SK-N-MC (cell line): ENCODE data around the gene MCL1.

Experiments
- DNase-seq: peaks from one replicate; pipeline ENCODE4 v3.0.0-alpha.2; 2011; ENCODE audit warnings: low read depth, low spot score
- H3K27ac ChIP-seq: fragments of 200-600 bp; sonication (generic); 2 replicates; pipeline ENCODE4 v1.5.1; 2016; ENCODE audit warnings: mixed run types
- H3K36me3 ChIP-seq: fragments of 200-600 bp; sonication (generic); 2 replicates; pipeline ENCODE4 v1.6.1; 2017; ENCODE audit warnings: antibody characterized with exemption, low read length, mixed read lengths; ENCODE audit not compliant: insufficient read depth
- H3K4me3 ChIP-seq: fragments of 200-600 bp; sonication (generic); 2 replicates; pipeline ENCODE4 v1.5.1; 2016
- H3K9ac ChIP-seq: fragments of 200-600 bp; sonication (generic); 2 replicates; pipeline ENCODE4 v1.8.0; 2017; ENCODE audit warnings: mixed run types, mixed read lengths; ENCODE audit not compliant: insufficient read length
- H3K9me3 ChIP-seq: fragments of 200-600 bp; sonication (generic); 2 replicates; pipeline ENCODE4 v1.6.1; 2017; ENCODE audit warnings: low read depth, mild to moderate bottlenecking, antibody characterized with exemption, low read length, moderate library complexity, mixed read lengths
- EZH2 ChIP-seq: fragments of 200-600 bp; sonication (generic); IDR thresholded peaks from one replicate; pipeline ENCODE4 v1.6.1; 2017; ENCODE audit warnings: antibody characterized with exemption
- FOXP2 ChIP-seq: optimal IDR thresholded peaks from 2 replicates; pipeline ENCODE3; 2011; ENCODE audit warnings: mild to moderate bottlenecking, moderate library complexity; ENCODE audit not compliant: insufficient read depth; ENCODE audit errors: extremely low read length, control extremely low read depth
- POLR2AphosphoS5 ChIP-seq: IDR thresholded peaks from 2 replicates; pipeline ENCODE4 v1.6.1; 2012; ENCODE audit warnings: mild to moderate bottlenecking, low read depth, low read length, borderline replicate concordance

MCL1 gene

DNA sequence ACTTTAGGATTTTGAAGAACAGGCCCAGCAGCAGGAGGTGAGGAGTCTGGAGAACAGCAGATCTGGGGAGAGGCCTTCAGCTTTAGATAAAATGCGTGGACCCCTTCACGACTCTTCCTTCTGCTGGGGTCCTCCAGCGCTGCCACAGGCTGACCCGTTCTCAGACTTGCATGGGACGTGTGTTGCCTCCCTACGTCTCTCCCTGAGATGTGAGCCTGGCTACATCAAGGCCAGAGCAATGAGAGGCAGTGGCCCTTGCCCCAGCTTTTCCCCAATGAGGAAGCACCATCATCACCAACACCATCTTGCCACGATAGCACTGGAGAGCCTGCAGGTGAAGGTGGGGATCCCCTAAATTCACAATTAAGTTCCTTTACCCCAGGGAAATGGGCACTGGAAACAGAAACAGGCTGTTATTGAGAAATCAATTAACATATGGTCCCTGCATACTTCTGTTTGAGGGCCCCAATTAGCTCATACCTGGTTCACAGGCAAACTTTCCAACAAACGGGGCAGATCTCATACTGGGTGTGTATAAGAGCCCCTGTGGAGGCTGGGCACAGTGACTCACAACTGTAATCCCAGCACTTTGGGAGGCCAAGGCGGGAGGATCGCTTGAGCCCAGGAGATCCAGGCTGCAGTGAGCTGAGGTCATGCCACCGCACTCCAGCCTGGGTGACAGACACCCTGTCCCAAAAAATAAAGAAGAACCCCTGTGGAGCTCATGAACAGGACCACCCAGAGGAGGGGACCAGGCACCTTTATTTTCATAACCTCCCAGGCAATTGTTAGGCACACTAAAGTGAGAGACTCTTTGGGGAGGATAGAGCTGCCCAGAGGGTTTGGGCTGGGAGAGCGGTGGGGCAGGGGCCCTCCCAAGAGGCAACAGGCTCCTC is 42.3 kb downstream of the MCL1 start:
- TF ChIP-seq POLR2AphosphoS5: no peak
- TF ChIP-seq EZH2: no peak
- TF ChIP-seq FOXP2: no peak
- no peak for DNase-seq
- Histone ChIP-seq H3K36me3 (no peaks in the 10 kb centered on the region), H3K4me3 (no peak overlapping the region), H3K9ac (no peak overlapping the region), H3K9me3 (no peaks in the 10 kb centered on the region), H3K27ac (no peak overlapping the region)

GRCh38 chr1:150535511-150536287 is 43.7 kb downstream of the MCL1 start:
- TF ChIP-seq EZH2 (no peak), FOXP2 (no peak), POLR2AphosphoS5 (no peak)
- no peak overlapping the region for H3K4me3 ChIP-seq
- H3K9ac ChIP-seq: no peak overlapping the region
- no peaks in the 10 kb centered on the region for H3K36me3 ChIP-seq
- no peak overlapping the region for H3K27ac ChIP-seq
- no peak for DNase-seq
- H3K9me3 ChIP-seq: no peaks in the 10 kb centered on the region

GRCh38 chr1:150534002-150534401 is 45.4 kb downstream of the MCL1 start:
- no peak for DNase-seq
- Histone ChIP-seq H3K9ac (no peak overlapping the region), H3K9me3 (no peaks in the 10 kb centered on the region), H3K36me3 (no peaks in the 10 kb centered on the region), H3K27ac (no peak overlapping the region), H3K4me3 (no peak overlapping the region)
- no peak for TF ChIP-seq EZH2
- TF ChIP-seq POLR2AphosphoS5: no peak

- no peak for DNase-seq
- TF ChIP-seq EZH2 (no peak), POLR2AphosphoS5 (no peak), FOXP2 (no peak)
- no peak overlapping the region for H3K4me3 ChIP-seq
- no peaks in the 10 kb centered on the region for H3K9me3 ChIP-seq
- H3K9ac ChIP-seq: no peak overlapping the region
- no peak overlapping the region for H3K27ac ChIP-seq
- no peaks in the 10 kb centered on the region for H3K36me3 ChIP-seq
Measured at GRCh38 chr1:150532860-150533259, 46.5 kb downstream of the MCL1 start.

- Histone ChIP-seq H3K27ac (no peak overlapping the region), H3K9me3 (no peaks in the 10 kb centered on the region), H3K4me3 (no peak overlapping the region), H3K36me3 (no peaks in the 10 kb centered on the region), H3K9ac (no peak overlapping the region)
- TF ChIP-seq FOXP2 (no peak), POLR2AphosphoS5 (no peak), EZH2 (no peak)
- DNase-seq: no peak
Measured at GRCh38 chr1:150530491-150531159, 48.8 kb downstream of the MCL1 start.

- Histone ChIP-seq H3K4me3 (no peak overlapping the region), H3K9ac (no peak overlapping the region), H3K27ac (no peak overlapping the region), H3K36me3 (no peaks in the 10 kb centered on the region), H3K9me3 (no peaks in the 10 kb centered on the region)
- TF ChIP-seq EZH2 (no peak), POLR2AphosphoS5 (no peak), FOXP2 (no peak)
- no peak for DNase-seq
Measured at GRCh38 chr1:150529017-150529416, 50.4 kb downstream of the MCL1 start.

- no peak overlapping the region for H3K9ac ChIP-seq
- no peaks in the 10 kb centered on the region for H3K36me3 ChIP-seq
- no peak for DNase-seq
- no peak overlapping the region for H3K27ac ChIP-seq
- no peaks in the 10 kb centered on the region for H3K9me3 ChIP-seq
- no peak overlapping the region for H3K4me3 ChIP-seq
- TF ChIP-seq EZH2 (no peak), POLR2AphosphoS5 (no peak), FOXP2 (no peak)
Measured at GRCh38 chr1:150528196-150528595, 51.2 kb downstream of the MCL1 start.

DNA sequence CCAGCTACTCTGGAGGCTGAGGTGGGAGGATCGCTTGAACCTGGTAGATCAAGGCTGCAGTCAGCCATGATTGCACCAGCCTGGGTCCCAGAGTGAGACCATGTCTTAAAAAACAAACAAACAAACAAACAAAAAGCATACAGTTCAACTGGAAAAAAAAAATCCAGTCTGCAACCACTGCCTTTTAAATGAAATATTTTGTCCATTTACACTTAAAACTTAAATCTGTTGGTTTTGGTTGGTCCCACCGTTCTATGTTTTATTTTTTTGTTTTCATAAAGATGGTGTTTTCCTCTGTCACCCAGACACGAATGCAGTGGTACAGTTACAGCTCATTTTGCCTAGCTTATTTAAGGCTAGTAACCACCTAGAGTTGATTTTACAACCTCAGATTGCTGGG is 54.1 kb downstream of the MCL1 start:
- Histone ChIP-seq H3K36me3 (no peaks in the 10 kb centered on the region), H3K4me3 (no peak overlapping the region), H3K9me3 (no peaks in the 10 kb centered on the region), H3K27ac (no peak overlapping the region), H3K9ac (no peak overlapping the region)
- DNase-seq: no peak
- no peak for TF ChIP-seq EZH2
- TF ChIP-seq FOXP2: no peak
